AG04450 (cell line): ENCODE measurements around the gene HAGHL. TPM values are rescaled to one million over a fixed set of nuclear protein-coding genes. Genes with fewer than 3 reads are reported as not detected.

ENCODE experiments used
- CTCF ChIA-PET: fragments of 300-600, 350-600 bp; formaldehyde crosslinking; extraction: SDS; loops from one replicate; lab custom pipeline; 2022; ENCODE audit warnings: antibody characterized with exemption, inconsistent platforms; lab: Charles Lee
- POLR2A ChIA-PET: fragments of 350-600 bp; formaldehyde crosslinking; extraction: SDS; loops from one replicate; lab custom pipeline; 2021; ENCODE audit warnings: antibody characterized with exemption, inconsistent platforms; lab: Yijun Ruan, JAX
- DNase-seq: peaks from one replicate; pipeline ENCODE4 v3.0.0-alpha.2; 2011; ENCODE audit warnings: low read depth, low spot score
- H3K27ac ChIP-seq: one replicate; pipeline ENCODE4 v1.5.1; 2012; ENCODE audit warnings: low read depth, low read length, control low read depth
- H3K27me3 ChIP-seq: one replicate; pipeline ENCODE4 v1.6.0; 2012; ENCODE audit warnings: low read length; ENCODE audit not compliant: control insufficient read depth, insufficient read depth
- H3K4me3 ChIP-seq: 2 replicates; pipeline ENCODE4 v1.5.1; 2011; ENCODE audit warnings: mild to moderate bottlenecking, low read depth, low read length, control low read depth
- H3K9me3 ChIP-seq: 2 replicates; pipeline ENCODE4 v1.5.1; 2012; ENCODE audit warnings: low read length; ENCODE audit not compliant: control insufficient read depth, insufficient read depth
- CTCF ChIP-seq: IDR thresholded peaks from 2 replicates; pipeline ENCODE4 v1.5.1; 2011; ENCODE audit warnings: low read depth, low read length, control low read depth, inconsistent platforms
- polyA plus RNA-seq: library from polyadenylated mRNA; depleted of rRNA; stranded (reverse); fragments of >200 nt; gene quantifications from 2 replicates; pipeline ENCODE4 v1.2.3, GENCODE V29; 2011

The HAGHL gene
- polyA plus RNA-seq, 1 experiment = 4.2 TPM

GRCh38 chr16:745739-746138 is 18.8 kb downstream of the HAGHL start:
- DNase-seq = no peak
- Histone ChIP-seq H3K27me3 (peaks cover under 1% of the 10 kb centered on the region), H3K9me3 (no peaks in the 10 kb centered on the region; the same call in 1 of the 2 replicates), H3K27ac (no peak overlapping the region), H3K4me3 (no peak overlapping the region)
- peak; percentile 32 for TF ChIP-seq CTCF
- ChIA-PET CTCF (no interaction called here), POLR2A (interaction anchor here (1.2 kb wide), 1 partner anchor 33 kb away, joined by 4 read pairs; no protein-coding TSS in a partner anchor)

- ChIA-PET POLR2A (no interaction called here), CTCF (interaction anchor here (1.2 kb wide), 1 partner anchor 13 kb away, joined by 3 read pairs; no protein-coding TSS in a partner anchor)
- H3K9me3 ChIP-seq = no peaks in the 10 kb centered on the region; the same call in 1 of the 2 replicates
- TF ChIP-seq CTCF = no peak
- no peak overlapping the region for H3K4me3 ChIP-seq
- H3K27me3 ChIP-seq = peaks cover 3% of the 10 kb centered on the region
- no peak for DNase-seq
- H3K27ac ChIP-seq = no peak overlapping the region
Measured at GRCh38 chr16:746637-747036, 19.7 kb downstream of the HAGHL start.

- no peak for DNase-seq
- TF ChIP-seq CTCF = no peak
- H3K9me3 ChIP-seq = no peaks in the 10 kb centered on the region; the same call in 1 of the 2 replicates
- ChIA-PET CTCF (interaction anchor here (0.5 to 0.7 kb wide), 2 partner anchors 53 to 310 kb away, joined by 6 read pairs; no protein-coding TSS in a partner anchor), POLR2A (interaction anchor here (0.7 to 1.1 kb wide), 2 partner anchors 15 to 131 kb away, joined by 3 to 5 read pairs; no protein-coding TSS in a partner anchor)
- no peak overlapping the region for H3K4me3 ChIP-seq
- H3K27ac ChIP-seq = no peak overlapping the region
- H3K27me3 ChIP-seq = peaks cover 9% of the 10 kb centered on the region
Measured at GRCh38 chr16:747978-748746, 21.3 kb downstream of the HAGHL start.

- no peak for TF ChIP-seq CTCF
- no peaks in the 10 kb centered on the region; the same call in 1 of the 2 replicates for H3K9me3 ChIP-seq
- no peak overlapping the region for H3K4me3 ChIP-seq
- peak; percentile 44 for DNase-seq
- CTCF ChIA-PET = interaction anchor here (0.5 to 1.1 kb wide), 4 partner anchors 37 to 699 kb away, joined by 3 to 7 read pairs (median 6); no protein-coding TSS in a partner anchor
- POLR2A ChIA-PET = interaction anchor here (0.7 to 1.1 kb wide), 4 partner anchors 12 to 130 kb away, joined by 3 to 6 read pairs (median 4); partner anchors contain the start of genes CHTF18, MSLN and RPUSD1
- peaks cover 12% of the 10 kb centered on the region for H3K27me3 ChIP-seq
- H3K27ac ChIP-seq = no peak overlapping the region
Measured at GRCh38 chr16:749010-749409, 22.1 kb downstream of the HAGHL start.

GRCh38 chr16:750485-750884 is 23.6 kb downstream of the HAGHL start:
- ChIA-PET POLR2A (no interaction called here), CTCF (interaction anchor here (1.2 kb wide), 1 partner anchor 9 kb away, joined by 3 read pairs; the partner anchor contains the start of gene CIAO3)
- Histone ChIP-seq H3K9me3 (no peaks in the 10 kb centered on the region; the same call in 1 of the 2 replicates), H3K27ac (no peak overlapping the region), H3K4me3 (no peak overlapping the region), H3K27me3 (peaks cover 12% of the 10 kb centered on the region)
- TF ChIP-seq CTCF = no peak
- DNase-seq = no peak
